GM19023 (cell line): ENCODE data around the gene DNAH12.
"Not testable (repeated sequence)": the region's sequence is repeated elsewhere in the genome, so short reads cannot be mapped to it uniquely, and the experiment has no call there.

Experiments used
- ATAC-seq: cut with Tn5 transposase; IDR thresholded peaks from one replicate; pipeline ENCODE4 v1.9.1; 2021; ENCODE audit warnings: mild to moderate bottlenecking, moderate library complexity; ENCODE audit not compliant: unreplicated experiment

Gene DNAH12

GRCh38 chr3:57420001-57420400 is 124.1 kb downstream of the DNAH12 start:
- ATAC-seq: no peak

- no peak for ATAC-seq
Measured at GRCh38 chr3:57411715-57412114, 132.4 kb downstream of the DNAH12 start.

GRCh38 chr3:57409471-57409870 is 134.7 kb downstream of the DNAH12 start:
- no peak for ATAC-seq

GRCh38 chr3:57402675-57403074 is 141.5 kb downstream of the DNAH12 start:
- ATAC-seq: no peak

GRCh38 chr3:57397175-57398026 is 146.7 kb downstream of the DNAH12 start:
- peak; percentile 95 for ATAC-seq

- no peak for ATAC-seq
Measured at GRCh38 chr3:57393977-57394376, 150.2 kb downstream of the DNAH12 start.

GRCh38 chr3:57391767-57392166 is 152.4 kb downstream of the DNAH12 start:
- ATAC-seq: no peak

GRCh38 chr3:57389271-57389670 is 154.9 kb downstream of the DNAH12 start:
- ATAC-seq: no peak

GRCh38 chr3:57386307-57386706 is 157.8 kb downstream of the DNAH12 start:
- no peak for ATAC-seq

- no peak for ATAC-seq
Measured at GRCh38 chr3:57385498-57385897, 158.6 kb downstream of the DNAH12 start.

GRCh38 chr3:57383838-57384237 is 160.3 kb downstream of the DNAH12 start:
- ATAC-seq: no peak

- ATAC-seq: no peak
Measured at GRCh38 chr3:57383406-57383805, 160.7 kb downstream of the DNAH12 start.

GRCh38 chr3:57382933-57383332 is 161.2 kb downstream of the DNAH12 start:
- no peak for ATAC-seq

GRCh38 chr3:57370341-57370740 is 173.8 kb downstream of the DNAH12 start:
- ATAC-seq: no peak

- not testable (repeated sequence) for ATAC-seq
Measured at GRCh38 chr3:57365089-57365488, 179.1 kb downstream of the DNAH12 start.

GRCh38 chr3:57356275-57356674 is 187.9 kb downstream of the DNAH12 start:
- ATAC-seq: not testable (repeated sequence)

GRCh38 chr3:57354768-57355167 is 189.4 kb downstream of the DNAH12 start:
- ATAC-seq: no peak

GRCh38 chr3:57350271-57350670 is 193.9 kb downstream of the DNAH12 start:
- ATAC-seq: no peak

GRCh38 chr3:57339071-57339642 is 205.0 kb downstream of the DNAH12 start:
- not testable (repeated sequence) for ATAC-seq

- not testable (repeated sequence) for ATAC-seq
Measured at GRCh38 chr3:57338272-57339070, 205.7 kb downstream of the DNAH12 start.

- ATAC-seq: no peak
Measured at GRCh38 chr3:57335283-57335938, 208.7 kb downstream of the DNAH12 start.
